LNCAP (cell line): ENCODE measurements around the gene SEC24C.

Source experiments
- TF ChIP-seq, protein P1 (sequence below): fragments of 450-650 bp; IDR thresholded peaks from 2 replicates; pipeline ENCODE4 v1.5.1; 2017; ENCODE audit warnings: mild to moderate bottlenecking

The SEC24C gene

DNA sequence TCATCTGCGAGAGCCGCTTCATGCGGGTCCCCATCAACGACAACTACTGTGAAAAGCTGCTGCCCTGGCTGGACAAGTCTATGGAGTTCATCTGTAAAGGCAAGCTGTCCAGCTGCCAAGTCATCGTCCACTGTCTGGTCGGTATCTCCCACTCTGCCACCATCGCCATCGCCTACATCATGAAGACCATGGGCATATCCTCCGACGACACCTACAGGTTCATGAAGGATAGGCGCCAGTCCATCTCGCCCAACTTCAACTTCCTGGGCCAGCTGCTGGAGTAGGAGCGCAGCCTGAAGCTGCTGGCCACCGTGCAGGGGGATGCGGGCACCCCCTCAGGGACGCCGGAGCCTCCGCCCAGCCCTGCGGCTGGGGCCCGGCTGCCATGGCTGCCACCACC, 11.7 kb upstream of the SEC24C start:
- TF ChIP-seq, protein P1, sequence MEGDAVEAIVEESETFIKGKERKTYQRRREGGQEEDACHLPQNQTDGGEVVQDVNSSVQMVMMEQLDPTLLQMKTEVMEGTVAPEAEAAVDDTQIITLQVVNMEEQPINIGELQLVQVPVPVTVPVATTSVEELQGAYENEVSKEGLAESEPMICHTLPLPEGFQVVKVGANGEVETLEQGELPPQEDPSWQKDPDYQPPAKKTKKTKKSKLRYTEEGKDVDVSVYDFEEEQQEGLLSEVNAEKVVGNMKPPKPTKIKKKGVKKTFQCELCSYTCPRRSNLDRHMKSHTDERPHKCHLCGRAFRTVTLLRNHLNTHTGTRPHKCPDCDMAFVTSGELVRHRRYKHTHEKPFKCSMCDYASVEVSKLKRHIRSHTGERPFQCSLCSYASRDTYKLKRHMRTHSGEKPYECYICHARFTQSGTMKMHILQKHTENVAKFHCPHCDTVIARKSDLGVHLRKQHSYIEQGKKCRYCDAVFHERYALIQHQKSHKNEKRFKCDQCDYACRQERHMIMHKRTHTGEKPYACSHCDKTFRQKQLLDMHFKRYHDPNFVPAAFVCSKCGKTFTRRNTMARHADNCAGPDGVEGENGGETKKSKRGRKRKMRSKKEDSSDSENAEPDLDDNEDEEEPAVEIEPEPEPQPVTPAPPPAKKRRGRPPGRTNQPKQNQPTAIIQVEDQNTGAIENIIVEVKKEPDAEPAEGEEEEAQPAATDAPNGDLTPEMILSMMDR = no peak

DNA sequence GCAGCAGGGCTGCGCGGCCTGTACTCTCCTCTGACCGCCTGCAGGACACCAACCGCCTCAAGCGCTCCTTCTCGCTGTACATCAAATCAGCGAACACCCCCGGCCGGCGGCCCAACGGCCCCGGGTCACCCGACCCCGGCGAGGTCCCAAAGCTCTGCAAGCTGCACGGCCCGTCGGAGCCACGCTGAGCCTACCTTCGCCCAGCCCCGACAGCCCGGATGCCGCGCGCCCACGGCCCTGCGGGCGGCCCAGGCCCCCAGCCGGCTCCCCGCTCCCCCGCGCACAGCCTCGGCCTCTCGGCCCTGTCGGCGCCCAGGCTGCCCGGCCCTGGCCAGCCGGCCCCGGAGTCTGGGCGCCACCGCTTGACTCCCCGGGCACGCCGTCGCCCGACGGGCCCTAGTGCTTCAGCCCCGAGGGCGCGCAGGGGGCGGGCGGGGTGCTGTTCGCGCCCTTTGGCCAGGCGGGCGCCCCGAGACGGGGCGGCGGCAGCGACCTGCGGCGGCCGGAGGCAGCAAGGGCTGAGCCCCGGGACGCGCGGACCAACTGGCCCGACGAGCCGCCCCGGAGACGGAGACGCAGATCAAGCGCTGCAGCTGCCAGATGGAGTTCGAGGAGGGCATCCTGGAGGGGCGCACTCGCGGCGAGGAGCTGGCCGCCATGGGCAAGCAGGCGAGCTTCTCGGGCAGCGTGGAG, 11.1 kb upstream of the SEC24C start:
- TF ChIP-seq, protein P1 = no peak

DNA sequence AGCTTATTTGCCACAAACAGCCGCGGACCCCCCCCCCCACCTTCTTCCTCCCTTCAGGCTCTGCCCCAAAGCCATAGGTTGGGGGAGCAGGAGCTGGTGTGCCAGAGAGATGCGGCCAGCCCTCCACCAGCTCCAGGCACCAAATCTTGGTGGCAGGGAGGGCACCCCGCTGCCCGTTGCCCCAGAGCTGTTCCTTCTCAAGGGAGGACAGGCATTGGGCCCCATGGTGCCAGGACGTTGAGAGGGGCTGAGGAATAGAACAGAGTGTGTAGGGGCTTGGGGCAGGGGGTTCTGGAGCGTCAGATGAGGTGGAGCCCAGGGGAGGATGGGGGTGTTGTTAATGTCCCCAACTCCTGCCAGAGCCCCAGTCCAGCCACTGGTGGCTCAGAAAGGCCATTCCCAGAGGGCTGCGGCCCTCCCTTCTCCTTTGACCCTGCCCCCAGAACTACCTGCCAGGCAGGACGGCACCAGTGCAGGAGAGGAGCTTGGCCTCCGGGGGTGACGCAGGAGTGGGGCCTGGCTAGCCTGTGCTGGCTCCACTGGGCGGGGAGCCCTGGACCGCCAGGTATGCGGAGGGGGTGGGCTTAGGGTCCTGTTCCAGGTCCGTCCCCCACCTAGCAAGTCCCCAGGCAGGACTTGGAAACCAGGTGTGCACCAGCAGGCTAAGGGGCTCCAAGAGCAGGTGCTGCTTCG, 10.0 kb upstream of the SEC24C start:
- TF ChIP-seq, protein P1 = no peak

DNA sequence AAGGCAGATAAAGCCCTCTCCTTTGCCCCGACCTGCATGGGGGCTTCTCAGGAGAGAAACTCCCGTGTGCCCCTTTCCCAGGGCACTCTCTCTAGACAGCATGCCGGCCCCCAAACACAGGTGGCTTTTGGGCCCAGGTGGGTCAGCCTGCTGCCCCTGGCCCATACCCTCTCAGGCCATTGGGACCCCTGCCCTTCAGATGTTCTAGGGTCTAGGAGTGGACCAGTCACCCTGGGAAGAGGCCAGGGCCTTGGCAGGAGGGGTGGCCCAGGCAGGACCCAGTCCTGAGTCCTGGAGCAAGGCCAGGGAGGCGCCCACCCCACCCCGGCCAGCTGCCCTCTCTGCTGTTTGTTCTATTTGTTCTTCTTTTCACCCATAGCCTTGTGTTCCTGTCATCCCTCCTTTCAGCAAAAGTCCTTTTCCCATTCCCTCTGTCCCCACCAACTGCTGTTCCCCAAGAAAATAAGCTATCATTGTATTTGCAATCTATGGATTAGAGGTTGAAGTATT, 9.3 kb upstream of the SEC24C start:
- TF ChIP-seq, protein P1 = no peak

DNA sequence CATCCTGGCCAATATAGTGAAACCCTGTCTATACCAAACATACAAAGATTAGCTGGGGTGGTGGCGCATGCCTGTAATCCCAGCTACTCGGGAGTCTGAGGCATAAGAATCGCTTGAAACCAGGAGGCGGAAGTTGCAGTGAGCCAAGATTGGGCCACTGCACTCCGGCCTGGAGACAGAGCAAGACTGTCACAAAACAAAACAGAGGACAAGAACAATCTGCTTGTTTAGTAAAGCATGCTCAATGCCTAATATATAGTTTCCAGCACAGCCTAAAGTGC, 1.8 kb upstream of the SEC24C start:
- TF ChIP-seq, protein P1 = no peak

DNA sequence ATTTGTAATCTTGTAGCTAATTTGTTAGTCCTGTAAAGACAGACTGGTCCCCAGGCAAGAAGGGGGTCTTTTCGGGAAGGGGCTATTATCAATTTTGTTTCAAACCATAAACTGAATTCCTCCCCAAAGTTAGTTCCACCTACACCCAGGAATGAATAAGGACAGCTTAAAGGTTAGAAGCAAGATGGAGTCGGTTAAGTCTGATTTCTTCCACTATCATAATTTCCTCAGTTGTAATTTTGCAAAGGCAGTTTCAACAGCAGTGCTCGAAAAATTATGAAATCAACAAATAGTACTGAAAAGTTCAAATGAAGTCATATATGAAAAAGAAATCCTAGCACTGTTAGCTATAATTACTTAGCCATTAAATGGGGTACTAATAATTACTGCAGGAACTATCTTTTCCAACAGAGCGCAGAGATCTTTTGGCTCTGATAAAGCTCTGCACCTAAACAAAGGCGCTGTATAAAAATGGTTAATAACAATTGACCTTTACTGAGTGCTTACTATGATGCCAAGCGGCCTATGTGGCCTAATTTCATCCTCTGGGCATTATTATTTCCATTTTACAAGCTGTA, 756 bp upstream of the SEC24C start:
- TF ChIP-seq, protein P1 = no peak

DNA sequence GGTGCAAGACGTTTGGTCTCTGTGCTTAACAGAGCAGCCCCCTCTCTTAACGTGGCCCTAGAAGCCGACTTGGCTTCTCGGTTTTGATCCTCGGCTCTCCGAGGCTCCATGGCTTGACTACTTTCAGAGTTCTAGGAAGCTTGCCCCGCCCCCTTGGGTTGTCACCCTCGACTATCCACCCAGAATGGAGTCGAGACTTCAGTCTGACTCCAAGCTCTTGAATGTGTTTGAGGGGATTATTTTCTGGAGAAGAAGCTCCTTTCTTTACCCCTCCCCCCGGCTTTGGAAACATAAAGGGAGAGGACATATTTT, 448 bp downstream of the SEC24C start:
- TF ChIP-seq, protein P1 = no peak
